NCI-H187 (cell line): ENCODE measurements around the gene CMSS1.

ENCODE experiments used
- DNase-seq, 2 experiments: peaks; one replicate each; lab custom pipeline; 2025; lab: John Stamatoyannopoulos, UW

The CMSS1 gene

DNA sequence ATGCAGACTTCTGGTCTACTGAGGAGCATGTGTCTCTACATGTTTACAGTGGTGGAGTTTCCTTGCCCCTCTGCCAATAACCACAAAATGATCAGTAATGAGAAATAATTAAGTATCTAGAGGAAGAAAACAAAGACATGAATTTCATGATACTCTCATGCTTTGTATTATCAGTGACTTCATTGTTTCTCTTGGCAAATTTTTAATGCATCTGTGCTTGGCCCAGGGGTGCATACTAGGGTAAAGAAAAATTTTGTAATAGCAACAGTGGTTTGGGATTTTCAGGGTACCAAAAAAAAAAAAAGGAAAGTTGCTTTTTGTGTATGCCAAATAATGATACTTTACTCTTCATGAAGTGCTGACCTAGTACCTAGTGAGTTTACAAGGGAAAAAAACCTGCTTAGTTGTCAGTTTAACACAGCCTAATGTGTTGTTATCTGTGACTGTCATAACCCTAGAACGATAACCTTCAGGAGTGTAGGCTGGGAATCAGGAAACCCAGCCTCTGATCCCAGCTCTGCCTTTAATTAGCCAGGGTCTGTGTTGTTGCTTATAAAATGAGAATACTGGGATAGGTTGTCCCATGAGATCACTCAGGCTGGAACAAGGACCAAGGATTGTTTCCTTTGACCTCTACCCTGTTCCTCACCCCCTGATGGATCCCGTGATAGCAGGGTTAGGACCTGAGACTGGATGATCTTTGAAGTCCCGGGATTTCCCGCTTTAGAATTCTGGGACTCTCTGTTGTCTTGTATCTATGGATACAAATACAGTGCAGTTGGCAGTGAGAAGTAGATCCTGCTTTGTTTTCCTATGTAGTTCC lies 117.5 kb downstream of the CMSS1 start:
- DNase-seq = no peak

DNA sequence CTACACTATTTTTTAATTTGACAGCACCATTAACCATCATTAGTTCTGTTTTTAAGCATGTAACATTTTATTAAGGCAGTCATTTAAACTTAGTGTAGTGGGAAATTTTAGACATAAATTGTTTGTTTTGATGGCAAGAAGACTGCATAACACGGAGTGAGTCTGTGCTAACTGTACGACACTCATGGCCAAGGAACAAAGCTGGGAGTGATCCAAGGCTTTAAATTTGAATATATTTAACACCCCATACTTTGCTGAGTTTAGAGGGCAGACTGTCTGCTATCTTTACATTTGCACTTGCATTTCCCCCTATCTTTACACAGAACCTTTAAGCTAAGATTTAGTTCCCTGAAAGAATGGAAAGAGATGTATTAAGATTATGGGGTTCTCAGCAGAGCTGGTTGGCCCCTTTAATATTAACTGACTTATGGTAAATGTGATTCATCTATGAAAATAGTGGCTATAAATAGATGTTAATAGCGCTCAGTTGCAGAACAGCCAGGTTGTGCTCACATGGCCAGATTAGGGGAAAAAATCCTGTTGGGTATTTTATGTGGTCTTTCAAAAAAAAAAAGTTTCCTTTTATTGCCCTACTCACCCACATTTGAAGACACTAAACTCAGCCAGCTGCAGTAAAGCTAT lies 120.7 kb downstream of the CMSS1 start:
- no peak for DNase-seq

DNA sequence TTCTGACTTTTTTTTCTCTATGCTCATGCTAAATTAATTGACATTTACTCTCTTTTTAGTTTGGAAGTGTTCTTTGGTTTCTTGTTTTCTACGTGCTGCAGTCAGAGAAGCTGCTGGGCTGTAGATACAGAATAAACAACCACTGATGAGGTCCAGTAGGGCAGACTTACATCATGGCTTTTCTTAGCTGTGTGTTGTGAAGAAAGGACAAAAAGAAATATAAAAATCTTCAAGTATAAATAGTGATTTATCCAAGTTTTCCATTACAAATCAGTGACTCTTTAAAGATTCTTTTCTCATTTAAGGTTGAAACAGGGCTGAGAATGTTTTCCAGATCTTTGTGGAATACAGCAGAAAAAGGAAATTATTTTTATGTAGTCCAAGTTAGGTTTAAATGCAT lies 122.2 kb downstream of the CMSS1 start:
- DNase-seq = no peak

DNA sequence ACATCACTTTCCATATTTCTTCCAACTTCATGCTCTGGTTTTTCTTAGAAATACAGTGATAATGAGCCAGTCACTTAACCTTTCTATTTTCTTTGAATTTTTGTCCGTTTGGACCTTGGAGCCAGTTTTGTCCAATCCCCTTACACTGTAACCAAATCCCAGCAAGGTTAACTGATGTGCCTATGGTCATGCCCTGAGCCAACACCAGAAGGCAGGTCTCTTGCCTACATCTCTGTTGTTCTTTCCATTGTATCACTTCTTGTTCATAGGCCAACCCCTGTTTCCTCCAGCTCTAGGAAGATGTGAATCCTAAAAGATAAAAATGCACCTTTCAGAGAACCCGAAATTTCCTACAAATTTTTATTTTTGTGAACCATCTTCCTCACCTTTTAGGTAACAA lies 122.7 kb downstream of the CMSS1 start:
- DNase-seq = no peak

DNA sequence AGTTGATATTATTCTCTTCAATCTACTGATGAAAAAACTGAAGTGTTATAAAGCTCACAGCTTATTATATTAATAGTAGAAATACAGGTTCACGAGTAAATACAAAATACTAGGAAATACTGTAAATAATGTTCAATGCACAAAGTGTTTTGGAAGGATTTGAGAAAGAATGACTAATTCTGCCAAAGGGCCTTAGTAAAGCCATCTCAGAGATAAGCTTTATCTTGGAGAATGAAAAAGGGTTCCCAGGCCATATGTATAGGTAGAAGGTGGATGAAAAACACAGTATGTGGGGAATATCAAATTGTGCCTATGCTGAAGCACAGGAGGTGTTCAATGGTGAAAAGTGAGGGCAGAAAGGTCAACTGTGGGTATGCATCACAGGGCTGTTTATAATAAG lies 123.5 kb downstream of the CMSS1 start:
- no peak for DNase-seq

DNA sequence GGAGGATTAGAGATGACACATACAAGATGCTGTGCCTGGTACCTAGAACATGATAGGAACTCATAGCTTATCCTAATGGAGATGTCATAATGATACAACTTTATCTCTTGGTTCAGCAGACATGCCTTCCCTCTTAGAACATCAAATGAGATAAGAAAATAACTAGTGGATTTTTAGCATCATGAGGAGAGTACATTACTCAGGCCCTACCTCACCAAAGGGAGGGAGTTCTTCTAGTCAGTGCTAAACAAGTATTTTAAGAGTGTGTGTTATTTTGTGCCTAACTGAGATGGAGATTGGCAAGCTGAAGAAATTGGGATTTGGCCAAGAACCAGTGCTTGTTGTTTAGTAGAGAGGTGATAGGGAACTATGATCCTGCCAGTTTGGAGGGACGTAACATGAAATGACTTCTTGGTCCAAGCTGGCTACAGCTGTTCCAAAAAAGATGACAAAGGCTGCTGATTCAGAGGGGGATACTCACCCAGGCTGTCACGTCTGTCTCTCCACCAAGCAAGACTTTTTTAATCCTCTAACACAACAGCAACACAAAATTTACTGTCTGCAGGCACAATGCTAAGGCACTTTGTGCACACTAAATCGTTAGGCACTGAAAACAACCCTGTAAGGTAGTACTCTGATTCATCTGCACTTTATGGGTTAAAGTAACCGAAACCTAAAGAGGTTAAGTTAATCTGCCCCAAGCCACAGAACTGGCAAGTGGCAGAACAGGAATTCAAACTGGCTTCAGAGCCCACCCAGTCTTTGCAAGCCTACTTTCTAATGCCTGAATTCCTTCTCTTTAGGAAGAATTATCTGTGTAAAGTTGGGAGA lies 126.5 kb downstream of the CMSS1 start:
- DNase-seq = no peak

DNA sequence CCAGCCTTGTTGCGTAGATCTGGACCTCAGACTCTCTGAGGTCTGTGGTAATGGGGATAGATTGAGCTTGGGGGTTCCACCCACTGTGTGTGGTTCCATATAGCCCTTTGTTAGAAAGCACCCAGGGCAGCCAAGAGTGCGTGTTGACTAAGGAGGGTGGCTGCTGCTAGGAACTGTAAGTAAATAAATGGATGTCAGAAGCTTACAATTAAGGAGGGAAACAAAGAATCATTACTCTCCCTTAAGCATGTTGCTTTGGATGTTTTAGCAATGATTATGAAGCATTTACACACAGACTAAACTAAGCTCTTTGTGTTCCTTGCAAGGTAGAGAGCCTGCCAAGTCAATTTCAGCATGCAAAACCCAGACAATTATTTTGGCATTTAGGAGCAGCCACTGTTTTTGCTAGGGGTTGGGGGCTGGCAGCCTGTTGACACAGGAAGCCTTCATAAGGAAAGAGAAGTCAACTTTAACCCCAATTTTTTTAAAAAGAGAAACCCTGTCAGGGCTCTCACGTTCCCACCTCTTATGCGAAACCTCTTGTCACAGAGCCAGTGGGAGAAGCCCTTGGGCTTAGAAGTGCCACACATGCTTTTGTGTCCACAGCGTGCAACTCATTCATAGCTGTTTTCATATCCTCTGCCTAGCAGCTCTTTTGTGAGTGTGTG lies 127.8 kb downstream of the CMSS1 start:
- DNase-seq = no peak

DNA sequence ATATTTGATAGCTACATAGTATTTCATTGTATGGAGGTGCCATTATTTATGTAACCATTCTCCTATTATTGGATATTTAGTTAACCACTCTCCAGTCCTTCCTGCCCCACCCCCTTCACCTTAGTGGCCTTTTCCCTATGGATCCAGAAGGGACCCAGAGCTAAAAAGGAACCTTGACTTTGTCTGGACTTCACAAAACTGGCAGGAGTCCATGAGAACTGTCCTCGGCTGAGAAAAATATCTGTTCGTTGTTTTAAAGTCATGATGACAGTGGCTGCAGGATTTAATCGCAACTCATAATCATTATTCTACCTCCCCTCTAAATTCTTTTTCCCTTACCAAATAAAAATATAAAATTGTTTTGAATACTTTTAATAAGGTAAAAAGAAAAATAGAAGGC lies 129.7 kb downstream of the CMSS1 start:
- DNase-seq = no peak

DNA sequence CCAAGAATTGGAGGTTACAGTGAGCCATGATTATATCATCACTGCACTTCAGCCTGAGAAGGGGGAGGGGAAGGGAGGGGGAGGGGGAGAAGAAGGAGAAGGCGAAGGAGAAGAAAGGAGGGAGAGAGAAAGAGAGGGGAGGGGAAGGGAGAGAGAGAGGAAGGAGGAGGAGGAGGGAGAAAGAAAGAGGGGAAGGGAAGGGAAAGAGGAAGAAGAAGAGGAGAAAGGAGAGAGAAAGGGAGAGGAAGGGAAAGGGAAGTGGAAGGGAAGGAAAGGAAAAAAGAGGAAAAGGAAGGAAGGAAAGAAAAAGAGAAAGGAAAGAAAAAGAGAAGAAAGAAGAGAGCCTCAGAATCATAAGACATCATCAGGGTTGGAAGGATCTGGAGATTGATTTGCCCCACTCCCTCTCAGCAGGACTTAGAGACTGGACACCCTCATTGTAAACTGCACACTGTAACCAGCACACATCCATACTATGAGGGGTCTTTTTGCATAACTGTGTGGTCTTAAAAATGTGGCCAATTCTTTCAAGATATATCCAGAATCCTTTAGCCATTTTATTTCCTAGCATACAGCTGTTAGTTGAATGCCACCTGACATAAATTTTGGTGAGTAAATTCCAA lies 130.9 kb downstream of the CMSS1 start:
- no peak for DNase-seq

DNA sequence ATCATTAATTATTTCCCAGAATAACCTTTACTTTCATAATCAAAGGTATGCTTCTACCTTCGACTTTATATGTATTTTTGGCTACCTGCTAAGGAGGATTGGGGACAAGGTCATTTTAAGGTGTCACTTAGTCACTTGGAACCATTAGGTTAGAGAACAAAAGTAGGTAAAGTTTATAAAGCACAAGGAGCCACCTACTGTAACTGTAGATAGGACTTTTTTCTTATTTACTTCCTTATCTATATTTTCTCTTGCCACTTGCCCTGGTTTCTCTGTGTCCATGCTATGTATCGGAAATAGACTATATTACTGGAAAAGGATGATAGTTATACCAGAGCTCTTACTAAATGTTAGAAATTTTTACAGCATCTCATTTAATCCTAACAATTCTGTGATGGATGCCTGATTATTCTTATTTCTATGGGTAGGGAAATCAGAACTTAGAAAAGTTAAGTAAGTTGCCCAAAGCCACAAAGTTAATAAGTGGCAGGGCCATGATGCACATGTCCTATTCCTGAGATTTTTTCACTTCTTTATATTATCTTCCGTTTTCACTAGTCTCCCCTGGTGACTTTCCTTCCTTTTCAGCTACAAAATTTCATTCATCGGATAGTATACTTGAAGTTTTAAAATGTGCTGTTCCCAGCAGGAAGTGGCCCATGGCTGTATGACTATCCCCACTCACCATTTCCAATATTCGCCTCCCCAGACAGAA lies 132.5 kb downstream of the CMSS1 start:
- no peak for DNase-seq

DNA sequence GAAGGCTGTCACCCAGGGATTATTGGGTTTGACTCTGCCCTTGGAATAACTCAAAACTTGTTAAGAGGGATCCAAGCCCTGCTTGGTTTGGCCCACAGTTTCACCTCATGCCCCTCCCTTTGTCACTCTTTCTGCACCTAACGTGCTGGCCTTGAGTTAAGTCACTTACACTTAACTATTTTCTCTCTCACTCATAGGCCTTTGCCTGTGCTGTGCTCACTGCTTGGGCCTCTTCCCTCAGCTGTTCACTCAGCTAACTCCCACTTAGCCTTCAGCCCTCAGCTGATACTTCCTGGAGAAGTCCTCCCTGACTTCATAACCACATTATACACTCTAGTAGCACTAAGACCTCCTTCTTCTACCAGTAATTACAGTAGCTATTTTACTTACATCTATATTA lies 133.3 kb downstream of the CMSS1 start:
- no peak for DNase-seq

DNA sequence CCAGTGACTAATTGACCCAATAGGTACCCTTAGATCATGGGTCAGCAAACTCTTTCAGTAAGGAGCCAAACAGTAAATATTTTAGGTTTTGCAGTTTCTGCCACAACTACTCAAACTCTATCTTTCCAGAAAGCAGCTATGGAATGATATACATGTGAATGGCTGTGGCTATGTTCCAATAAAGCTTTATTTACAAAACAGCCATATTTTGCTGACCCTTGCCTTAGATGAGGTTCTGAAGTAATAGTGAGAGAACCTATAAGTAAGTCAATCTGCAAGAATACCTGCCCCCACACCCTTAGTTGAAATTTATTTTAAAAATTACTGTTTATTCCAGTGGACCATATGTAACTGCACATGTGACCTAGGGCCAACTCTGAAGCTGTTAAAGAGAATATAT lies 134.0 kb downstream of the CMSS1 start:
- no peak for DNase-seq

DNA sequence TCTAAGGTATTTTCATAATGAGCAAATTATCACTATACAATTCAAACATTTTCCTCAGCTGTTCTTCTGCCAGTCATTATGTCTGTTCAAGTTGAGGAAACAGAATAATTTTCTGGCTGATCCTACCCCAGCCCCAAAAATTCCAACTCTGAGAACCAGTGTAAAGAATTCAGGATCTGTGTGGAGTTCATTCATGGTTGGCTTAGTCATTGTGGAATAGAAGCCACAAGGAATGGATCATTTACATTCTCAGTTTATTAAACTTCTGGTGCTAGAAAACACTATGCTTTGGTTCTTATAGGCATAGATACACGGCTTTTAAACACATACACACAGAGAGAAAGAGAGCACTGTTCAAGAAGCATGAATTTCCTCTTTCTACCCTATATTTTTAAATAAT lies 134.6 kb downstream of the CMSS1 start:
- no peak for DNase-seq

DNA sequence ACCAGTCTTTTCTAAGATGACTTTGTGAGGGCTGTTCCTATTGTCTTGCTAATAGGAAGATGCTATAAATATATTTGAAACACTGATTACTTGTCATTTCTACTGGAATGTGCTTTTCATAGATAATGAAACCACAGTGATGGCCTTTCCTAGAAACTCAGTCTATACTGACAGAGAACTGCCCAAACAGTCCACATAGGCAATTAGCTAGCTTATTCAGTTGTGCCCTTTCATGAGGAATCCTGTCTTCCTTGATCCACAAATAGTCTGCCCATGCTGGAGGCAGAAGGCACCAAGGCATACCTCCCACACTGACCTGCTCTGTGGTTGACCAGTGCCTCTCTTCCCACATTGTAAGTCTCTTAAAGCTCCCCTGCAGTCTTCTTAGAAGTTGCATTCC lies 135.9 kb downstream of the CMSS1 start:
- no peak for DNase-seq

DNA sequence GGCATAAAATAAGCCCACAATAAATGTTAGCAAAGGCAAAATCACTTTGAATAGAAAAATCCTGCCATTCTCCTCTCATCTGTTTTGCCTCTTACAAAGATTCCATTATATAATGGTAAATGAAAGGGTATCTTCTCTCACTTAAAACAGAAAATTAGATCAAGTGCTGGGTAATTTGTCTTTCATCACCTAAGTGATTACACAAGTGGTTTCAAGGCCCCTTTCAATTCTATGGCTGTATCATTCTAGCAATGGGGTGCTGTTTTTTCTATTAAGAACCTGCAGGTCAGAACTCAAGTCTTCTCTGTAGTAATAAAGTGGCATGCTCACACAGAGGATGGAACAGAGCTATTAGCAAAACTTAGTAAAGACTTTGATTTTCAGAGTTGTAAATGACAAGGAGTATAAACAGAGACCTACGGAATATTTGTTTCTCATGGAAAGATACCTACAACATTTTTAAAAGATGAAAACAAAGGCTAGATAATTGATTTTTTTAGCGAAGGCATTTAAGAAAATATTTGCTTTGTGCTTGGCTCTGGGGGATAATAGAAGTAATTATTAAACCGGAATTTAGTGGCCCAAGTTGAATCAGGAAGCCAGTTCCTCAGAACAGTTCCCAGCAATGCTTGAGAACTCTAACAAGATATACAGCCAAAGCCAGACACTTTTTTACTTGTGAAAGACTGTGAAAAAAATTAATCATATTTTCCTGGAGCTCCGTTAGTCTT lies 137.4 kb downstream of the CMSS1 start:
- no peak for DNase-seq

DNA sequence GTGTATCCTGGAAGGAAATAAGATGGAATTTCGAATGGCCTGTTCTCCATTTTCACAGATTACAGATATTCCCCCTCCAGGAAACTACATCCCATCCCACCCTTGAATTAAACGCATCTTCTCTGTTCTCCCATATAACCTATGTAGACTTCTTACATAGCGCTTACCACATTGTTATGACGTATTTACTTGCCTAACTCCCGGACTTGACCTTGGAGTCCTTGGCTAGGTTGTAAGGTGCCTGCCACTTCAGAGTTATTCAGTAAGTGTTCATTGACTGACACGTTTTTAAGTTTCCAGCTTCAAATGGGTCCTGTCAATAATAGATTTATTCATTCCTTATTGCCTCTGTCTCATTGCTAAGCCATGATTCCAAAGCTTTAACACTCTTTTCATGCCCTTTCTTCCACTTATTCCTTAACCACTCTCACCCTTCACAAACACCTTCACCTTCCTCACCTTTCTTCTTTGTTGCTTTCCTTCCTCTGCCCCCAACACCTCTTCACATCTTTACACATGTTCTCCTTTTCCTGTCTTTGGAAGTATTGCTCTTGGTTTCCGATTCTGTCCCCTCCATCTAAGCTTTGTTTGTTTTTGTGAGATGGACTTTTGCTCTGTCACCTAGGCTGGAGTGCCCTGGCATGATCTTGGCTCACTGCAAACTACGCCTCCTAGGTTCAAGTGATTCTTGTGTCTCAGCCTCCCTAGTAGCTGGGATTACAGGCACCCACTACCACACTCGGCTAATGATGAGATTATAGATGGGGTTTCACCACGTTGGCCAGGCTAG lies 138.3 kb downstream of the CMSS1 start:
- DNase-seq = no peak

DNA sequence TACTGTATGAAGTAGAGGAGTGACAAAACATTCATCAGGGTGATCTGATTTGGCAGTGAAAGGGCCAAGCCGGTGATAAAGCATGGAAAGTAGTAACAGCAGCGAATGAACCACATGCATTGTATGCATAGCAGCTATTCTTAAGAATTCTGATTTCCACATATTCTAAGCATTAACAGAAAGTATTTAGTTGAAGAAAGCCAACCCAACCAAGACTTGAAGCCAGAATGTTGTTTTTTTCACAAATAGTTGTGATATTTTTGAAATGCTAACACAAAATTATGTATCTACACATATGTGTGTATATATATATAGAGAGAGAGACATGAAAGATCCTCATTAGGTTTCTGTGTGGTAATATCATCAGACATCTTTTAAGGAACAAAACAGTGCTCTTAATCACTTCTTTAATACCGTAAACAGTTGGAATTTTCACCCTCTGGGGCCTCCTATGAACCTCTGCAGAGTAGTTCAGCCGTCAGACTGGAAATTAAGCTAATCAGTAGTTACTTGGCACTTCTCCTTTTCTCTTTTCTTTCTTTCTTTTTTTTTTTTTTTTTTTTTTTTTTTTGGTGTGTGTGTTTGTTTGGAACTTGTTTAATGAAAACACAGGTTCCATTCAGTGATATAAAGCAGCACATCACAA lies 139.6 kb downstream of the CMSS1 start:
- DNase-seq = no peak

DNA sequence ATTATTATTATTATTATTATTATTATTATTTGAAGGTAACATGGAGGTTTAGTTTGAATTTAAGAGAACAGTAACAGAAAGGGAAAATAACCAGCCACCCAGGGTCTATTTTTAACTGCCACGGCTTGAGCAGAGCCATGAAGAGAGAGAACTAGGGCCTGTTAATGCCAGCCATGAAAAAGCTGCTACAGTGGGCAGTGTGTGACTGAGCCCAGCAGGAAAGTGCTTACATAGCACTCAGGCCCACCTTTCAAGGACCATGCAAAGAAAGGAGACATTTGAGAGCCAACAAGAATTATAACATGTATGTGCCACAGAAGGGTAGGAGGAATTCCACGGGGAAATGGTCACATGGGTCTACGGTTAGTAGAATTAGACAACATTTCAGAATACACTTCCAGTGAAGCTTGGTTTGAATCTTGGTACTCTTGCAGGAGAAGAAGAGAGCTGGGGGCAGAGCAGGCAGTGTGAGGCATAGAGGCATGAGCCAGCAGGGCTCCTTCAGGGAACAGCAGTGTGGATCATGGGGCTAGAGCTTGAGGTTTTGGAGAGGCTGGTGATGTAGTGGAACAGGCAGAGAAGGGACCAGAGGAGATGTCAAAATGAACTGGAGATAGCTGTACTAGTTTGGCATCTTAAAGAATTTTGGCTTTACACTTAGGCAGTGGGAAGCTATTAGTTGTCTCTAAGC lies 140.7 kb downstream of the CMSS1 start:
- no peak for DNase-seq
